Heart right ventricle (tissue), 16 donors: ENCODE measurements around the gene PDGFRA. TPM values are rescaled to one million over a fixed set of nuclear protein-coding genes. Genes with fewer than 3 reads are reported as not detected.

ENCODE experiments used
- ATAC-seq, 8 donors: fragments of 200-7000 bp; cut with Tn5 transposase; one replicate each; pipeline ENCODE4 v1.9.1; 2020; ENCODE audit warnings: mild to moderate bottlenecking in 8 of 8, moderate library complexity in 8 of 8, moderate number of reproducible peaks in 1 of 8
- DNase-seq, 2 donors: peaks; one replicate each; pipeline ENCODE4 v3.0.0-alpha.2; 2020
- H3K27ac ChIP-seq, 10 donors: fragments of 200-600 bp; sonication (generic) in 2 of 10; one replicate each; pipeline versions ENCODE4 v1.5.0 to v1.8.0; 2020 to 2022; ENCODE audit warnings: mild to moderate bottlenecking in 3 of 10
- H3K27me3 ChIP-seq, 7 donors: fragments of 200-600 bp; one replicate each; pipeline ENCODE4 v1.8.0; 2021 to 2022; ENCODE audit warnings: mild to moderate bottlenecking in 2 of 7
- H3K36me3 ChIP-seq, 9 donors: fragments of 200-600 bp; sonication (generic) in 1 of 9; one replicate each; pipeline versions ENCODE4 v1.5.0 to v1.8.0; 2020 to 2022; ENCODE audit warnings: mild to moderate bottlenecking in 2 of 9
- H3K4me1 ChIP-seq, 9 donors: fragments of 200-600 bp; sonication (generic) in 1 of 9; one replicate each; pipeline versions ENCODE4 v1.5.0 to v1.8.0; 2020 to 2022; ENCODE audit warnings: mild to moderate bottlenecking in 4 of 9
- H3K4me3 ChIP-seq, 10 donors: fragments of 200-600 bp; sonication (generic) in 2 of 10; one replicate each; pipeline versions ENCODE4 v1.5.0 to v1.8.0; 2020 to 2022; ENCODE audit warnings: mild to moderate bottlenecking in 7 of 10, moderate library complexity in 2 of 10
- H3K9me3 ChIP-seq, 11 donors: fragments of 200-600 bp in 10 of 11; sonication (generic) in 2 of 11; one replicate each; pipeline versions ENCODE4 v1.5.0 to v1.8.0; 2013 to 2022; ENCODE audit warnings: mild to moderate bottlenecking in 2 of 11, control low read depth in 1 of 11, moderate library complexity in 1 of 11
- CTCF ChIP-seq, 9 donors: fragments of 200-600 bp; sonication (generic) in 2 of 9; IDR thresholded peaks; one replicate each; pipeline versions ENCODE4 v1.5.0 to v1.8.0; 2021 to 2022; ENCODE audit warnings: antibody characterized with exemption in 9 of 9, mild to moderate bottlenecking in 5 of 9, moderate library complexity in 1 of 9
- WGBS, 2 donors: extraction: QIAGEN DNeasy Blood & Tissue Kit; methylation state at CpG; one replicate each; pipeline ENCODE4 v1.1.7; 2013; ENCODE audit warnings: inconsistent platforms in 1 of 2; 5-methylcytosine and 5-hydroxymethylcytosine counted together
- intact Hi-C, 10 donors: fragments of 100-400 bp; cut with DNase I; formaldehyde crosslinking; loops; one replicate each; pipeline versions ENCODE4 v1.11.1 to v1.14.2; 2022
- polyA plus RNA-seq, 2 donors: library from polyadenylated mRNA; stranded (reverse); fragments of 200-250 nt; gene quantifications; one replicate each; pipeline ENCODE4 v1.2.3, GENCODE V29; 2013
- total RNA-seq, 10 donors: library from RNA; stranded (reverse); fragmentation: NEBNext Ultra II Directional in 3 of 10; extraction: Animal tissue kit (Norgen Biotek cat#: 25700) in 3 of 10; gene quantifications; one replicate each; pipeline versions ENCODE4 v1.2.1 to v1.2.4, GENCODE V29; 2021 to 2023
- donor health status: Arrhythmogenic right ventricular cardiomyopathy.
- donor health status: ischemic (EF 13 %, LVEDD 7.1; RV severe dilation, severe dysfunction).
- donor health status: healthy with polysubstance abuse.
- donor health status: DM: no; HTN: yes; CAD: no.
- donor health status: DM: no; HTN: no; CAD: no.
- donor health status: ischemic (EF 25% LVEDD 6.9; RV normal size, moderate dysfunction).
- donor health status: ischemic (EF 25% LVEDD 5.7; RV mildly dilated, moderate dysfunction).
- donor health status: healthy.
- donor health status: DM: yes; HTN: yes; CAD: no.
- donor health status: Ischemic cardiomyopathy.
- donor health status: ischemic (EF 35%, LVEDD 5.7; RV mildly dilated, moderate dysfunction).
- donor health status: nonischemic (EF 11% LVEDD 7.7; RV severe dilation, severe dysfunction).
- donor health status: DM: yes; HTN: yes; CAD: no.
- donor health status: PGD.
- donor health status: ischemic (EF 29% LVEDD 5.4; RV normal size, mild dysfunction).
- donor health status: nonischemic (EF 23%, LVEDD 6.1; RV moderate dilation, normal function).

The PDGFRA gene
- total and polyA plus RNA-seq, 12 donors = 6.5 to 57.5 (median 11.6) TPM

- intact Hi-C loops = loop anchor here (5.0 to 10.0 kb wide), 15 partner anchors 300 to 2000 kb away; partner anchors contain the start of gene FIP1L1 (in 2 of the 10)
- Histone ChIP-seq H3K27me3 (peaks cover 20 to 68% (median 58%) of the 10 kb centered on the region in 7 donors), H3K36me3 (peaks cover 0 to 4% (median 0%) of the 10 kb centered on the region in 9 donors), H3K9me3 (no peaks in the 10 kb centered on the region), H3K27ac (peak overlapping the region; percentile 9 to 85 (median 78)), H3K4me1 (peaks cover 7 to 73% (median 61%) of the 10 kb centered on the region in 9 donors), H3K4me3 (peak overlapping the region; percentile 26 to 65 (median 61))
- DNase-seq = peak; percentile 63 to 74
- TF ChIP-seq CTCF (IDR thresholded peaks at IDR 0.05) = no peak
- peak in 4 of 8 donors; percentile 13 to 30 (median 22) for ATAC-seq
- WGBS, 2 donors = 2% methylated on average over 62 to 63 of the region's 63 CpGs
These were observed 2.9 kb downstream of the PDGFRA start for GRCh38 chr4:54231768-54232688.

DNA sequence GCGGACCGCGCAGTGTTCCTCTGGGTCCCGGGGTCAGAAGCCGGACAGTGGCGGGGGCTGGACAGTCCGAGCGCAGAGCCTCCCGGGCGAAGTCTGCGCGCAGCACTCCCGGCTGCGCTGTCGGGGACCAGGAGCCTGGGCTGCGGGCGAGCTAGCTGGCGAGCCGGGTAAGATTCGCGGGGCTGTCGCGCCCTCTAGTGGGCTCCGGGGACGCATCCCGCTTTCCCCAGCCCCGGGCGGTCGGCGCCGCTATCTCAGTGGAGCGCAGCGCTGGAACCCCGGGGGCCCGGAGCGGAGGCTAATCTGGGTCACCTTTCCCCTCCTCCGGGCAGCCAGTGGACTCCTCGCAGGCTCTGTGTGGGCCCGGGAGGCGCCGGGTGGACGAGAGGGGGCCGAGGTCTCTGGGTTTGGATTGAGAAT, 4.2 kb downstream of the PDGFRA start:
- ATAC-seq (peak; percentile 82 to 95 (median 88)), DNase-seq (peak; percentile 81 to 88)
- H3K36me3 ChIP-seq = peaks cover 0 to 4% (median 0%) of the 10 kb centered on the region in 9 donors
- H3K27ac ChIP-seq = peak overlapping the region; percentile 19 to 85 (median 70)
- H3K4me1 ChIP-seq = peaks cover 4 to 67% (median 49%) of the 10 kb centered on the region in 9 donors
- intact Hi-C loops = loop anchor here (5.0 to 10.0 kb wide), 15 partner anchors 301 to 2001 kb away; partner anchors contain the start of gene FIP1L1 (in 2 of the 10)
- H3K9me3 ChIP-seq = no peaks in the 10 kb centered on the region
- peak; percentile 73 to 90 (median 81) for TF ChIP-seq CTCF (IDR thresholded peaks at IDR 0.05)
- WGBS, 2 donors = 0 to 1% methylated on average over 43 of the region's 43 CpGs
- peak overlapping the region; percentile 26 to 65 (median 61) for H3K4me3 ChIP-seq
- peaks cover 20 to 55% (median 46%) of the 10 kb centered on the region in 7 donors for H3K27me3 ChIP-seq

DNA sequence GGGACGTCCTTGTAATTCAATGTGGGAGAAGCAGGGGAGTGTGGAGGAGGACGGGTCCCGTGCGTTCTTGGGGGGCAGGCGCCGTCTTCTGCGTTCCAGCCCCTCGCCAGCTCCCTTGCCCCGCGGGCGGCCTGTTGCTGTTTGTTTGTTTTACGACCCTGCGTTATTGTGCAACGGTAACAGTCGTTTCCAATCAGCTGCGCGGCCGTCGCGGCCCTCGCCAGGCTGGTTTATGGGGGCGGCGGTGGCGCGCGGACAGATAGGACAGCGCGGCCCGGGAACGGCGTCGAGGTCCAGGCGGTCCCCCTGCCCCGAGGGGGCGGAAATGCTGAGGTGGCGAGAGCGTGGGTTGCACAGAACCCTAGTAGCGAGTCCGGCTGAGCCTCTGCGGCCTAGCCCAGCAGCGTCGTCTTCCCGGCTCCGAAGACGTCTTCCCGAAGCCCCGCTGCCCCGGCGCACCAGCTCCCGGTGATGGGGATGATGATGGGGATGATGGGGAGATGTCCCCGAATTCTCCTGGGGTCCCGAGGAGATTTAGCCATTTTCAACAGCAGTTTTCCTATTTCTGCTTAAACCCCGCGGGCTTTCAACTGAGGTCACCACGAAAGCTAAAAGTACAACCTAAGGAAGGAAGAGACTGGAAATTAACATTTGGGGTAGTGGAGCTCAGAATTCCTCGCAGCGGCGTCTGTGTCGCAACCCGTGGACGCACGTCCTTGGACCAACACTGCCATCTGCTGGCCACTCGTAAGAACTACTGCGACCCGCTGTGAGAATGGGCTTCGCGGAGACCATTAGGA, 4.8 kb downstream of the PDGFRA start:
- H3K36me3 ChIP-seq = peaks cover 0 to 4% (median 0%) of the 10 kb centered on the region in 9 donors
- DNase-seq (peak; percentile 73), ATAC-seq (peak; percentile 42 to 76 (median 62))
- H3K4me3 ChIP-seq = peak overlapping the region; percentile 7 to 65 (median 61)
- WGBS, 2 donors = 1% methylated on average over 67 of the region's 67 CpGs
- TF ChIP-seq CTCF (IDR thresholded peaks at IDR 0.05) = peak; percentile 92 to 97 (median 95)
- H3K27ac ChIP-seq = peak overlapping the region; percentile 19 to 85 (median 70)
- peaks cover 4 to 61% (median 46%) of the 10 kb centered on the region in 9 donors for H3K4me1 ChIP-seq
- peaks cover 20 to 49% (median 40%) of the 10 kb centered on the region in 7 donors for H3K27me3 ChIP-seq
- no peaks in the 10 kb centered on the region for H3K9me3 ChIP-seq
- intact Hi-C loops = loop anchor here (2.0 to 10.0 kb wide), 16 partner anchors 302 to 2002 kb away; partner anchors contain the start of gene FIP1L1 (in 2 of the 10)
